Measurements from ENCODE around the gene BTK.

The BTK gene

DNA sequence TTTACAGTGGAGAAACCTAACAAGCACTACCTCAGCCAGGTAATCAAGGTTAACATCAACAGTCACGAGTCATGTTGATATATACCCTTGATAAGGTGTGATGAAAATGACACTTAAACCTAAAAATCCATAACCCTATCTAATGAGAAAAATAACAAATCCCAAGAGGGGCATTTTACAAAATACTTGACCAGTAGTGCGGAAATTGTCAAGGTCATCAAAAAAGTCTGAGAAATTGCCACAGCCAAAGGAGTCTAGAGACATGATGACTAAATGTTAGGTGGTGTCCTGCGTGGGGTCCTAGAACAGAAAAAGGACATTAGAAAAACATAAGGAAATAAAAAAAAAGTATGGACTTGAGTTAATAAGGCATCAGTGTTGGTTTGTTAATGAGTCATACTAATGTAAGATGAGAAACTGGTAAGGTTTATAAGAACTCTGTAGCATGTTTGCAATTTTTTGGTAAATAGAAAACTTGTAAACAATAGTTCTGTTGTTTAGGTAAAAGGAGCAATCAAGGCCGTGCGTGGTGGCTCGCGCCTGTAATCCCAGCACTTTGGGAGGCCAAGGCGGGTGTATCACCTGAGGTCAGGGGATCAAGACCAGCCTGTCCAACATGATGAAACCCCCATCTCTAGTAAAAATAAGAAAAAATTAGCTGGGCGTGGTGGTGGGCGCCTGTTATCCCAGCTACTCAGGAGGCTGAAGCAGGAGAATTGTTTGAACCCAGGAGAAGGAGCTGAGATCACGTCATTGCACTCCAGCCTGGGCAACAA lies 7.7 kb upstream of the BTK start:
- no peak for DNase-seq (ENCODE audit: low read depth, low spot score)

DNA sequence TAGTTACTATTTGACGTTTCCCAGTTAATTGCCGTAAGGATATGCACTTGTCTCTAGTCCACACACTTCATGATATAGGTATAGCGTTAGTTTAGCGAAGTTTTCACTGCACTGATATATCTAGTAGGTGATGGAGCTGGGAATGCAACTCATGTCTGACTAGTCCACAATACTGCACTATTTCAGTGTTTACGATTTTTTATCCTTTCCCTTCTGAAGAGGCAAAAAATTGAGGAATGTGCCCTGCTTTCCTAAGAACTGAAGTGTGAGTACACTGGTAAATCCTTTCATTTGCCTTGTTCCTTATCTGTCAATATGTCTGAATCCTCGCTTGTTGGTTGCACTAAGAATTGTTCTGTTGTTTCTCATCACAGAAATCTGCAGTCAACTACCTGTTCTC lies 5.8 kb upstream of the BTK start:
- no peak for DNase-seq (ENCODE audit: low read depth, low spot score)

DNA sequence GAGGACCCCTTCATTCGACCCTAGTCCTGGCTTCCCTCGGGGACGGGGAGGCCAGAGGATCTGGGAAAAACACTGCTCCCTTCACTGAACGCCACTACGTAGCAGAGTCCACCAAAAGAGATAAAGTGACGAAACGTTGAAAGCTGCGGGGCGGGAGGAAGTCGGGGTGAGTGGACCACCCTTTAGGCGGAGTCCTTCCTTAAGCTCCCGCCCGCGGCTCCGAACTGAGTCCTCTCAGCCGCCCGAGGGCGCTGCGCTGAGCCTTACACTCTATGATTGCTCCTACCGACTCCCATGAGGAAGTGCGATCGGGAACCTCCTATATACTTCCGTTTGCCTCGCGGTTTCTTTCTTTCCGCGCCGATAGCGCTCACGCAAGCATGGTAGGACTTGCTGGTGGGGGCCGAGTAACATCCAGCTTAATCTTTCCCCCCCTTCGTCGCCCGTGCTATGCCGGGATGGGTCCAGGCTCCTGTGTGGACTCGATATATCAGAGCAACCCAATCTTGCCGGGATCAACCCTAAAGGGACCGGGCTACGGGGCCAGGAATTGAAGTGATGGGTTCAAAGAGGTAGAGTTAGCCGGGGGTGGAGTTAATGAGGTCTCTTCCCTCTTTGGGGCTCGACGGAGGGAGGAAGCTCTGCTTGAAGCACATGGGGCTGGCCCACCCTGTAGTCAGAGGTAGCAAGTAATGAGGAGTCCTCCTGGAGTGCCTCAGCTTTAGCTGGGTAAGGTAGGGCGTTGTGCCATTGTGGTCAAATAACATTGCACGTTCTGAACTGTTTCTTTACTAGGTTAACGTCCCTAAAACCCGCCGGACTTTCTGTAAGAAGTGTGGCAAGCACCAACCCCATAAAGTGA lies 4.9 kb upstream of the BTK start, which contains the start of gene RPL36A:
RPL36A (plus strand) TSS at position 348 of the 862 bp plus-strand sequence; CDS start at position 381, 33 bp downstream.
- peak; percentile 70 for DNase-seq (ENCODE audit: low read depth, low spot score)

- no peak for DNase-seq (ENCODE audit: low read depth, low spot score)
These were observed 2.6 kb upstream of the BTK start for GRCh38 chrX:101388604-101389003.

GRCh38 chrX:101386542-101386885 lies 523 bp upstream of the BTK start:
- DNase-seq (ENCODE audit: low read depth, low spot score), result no peak

- no peak for DNase-seq (ENCODE audit: low read depth, low spot score)
These were observed 836 bp downstream of the BTK start for GRCh38 chrX:101385026-101385684.

GRCh38 chrX:101383679-101384205 lies 2.2 kb downstream of the BTK start:
- no peak for DNase-seq (ENCODE audit: low read depth, low spot score)

DNA sequence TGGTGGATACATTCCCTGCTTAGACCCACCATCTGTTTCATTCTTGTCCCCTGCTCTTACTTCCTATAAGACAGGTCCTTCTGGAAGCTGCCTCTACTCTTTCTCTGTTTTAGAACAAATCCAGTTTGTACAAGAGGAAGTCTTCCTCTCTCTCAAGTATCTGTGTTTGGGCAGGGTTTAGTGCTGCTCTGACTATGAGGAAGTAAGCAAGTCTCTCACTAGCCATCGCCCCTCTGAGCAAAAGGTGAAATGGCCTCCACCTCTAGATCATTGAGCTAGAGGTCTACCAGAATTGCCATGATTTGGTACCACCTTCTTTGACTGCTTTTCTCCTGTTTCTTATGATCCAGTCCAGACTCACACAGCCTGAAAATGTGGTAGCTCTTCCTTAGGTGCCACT lies 8.4 kb downstream of the BTK start:
- DNase-seq (ENCODE audit: low read depth, low spot score), result no peak

DNA sequence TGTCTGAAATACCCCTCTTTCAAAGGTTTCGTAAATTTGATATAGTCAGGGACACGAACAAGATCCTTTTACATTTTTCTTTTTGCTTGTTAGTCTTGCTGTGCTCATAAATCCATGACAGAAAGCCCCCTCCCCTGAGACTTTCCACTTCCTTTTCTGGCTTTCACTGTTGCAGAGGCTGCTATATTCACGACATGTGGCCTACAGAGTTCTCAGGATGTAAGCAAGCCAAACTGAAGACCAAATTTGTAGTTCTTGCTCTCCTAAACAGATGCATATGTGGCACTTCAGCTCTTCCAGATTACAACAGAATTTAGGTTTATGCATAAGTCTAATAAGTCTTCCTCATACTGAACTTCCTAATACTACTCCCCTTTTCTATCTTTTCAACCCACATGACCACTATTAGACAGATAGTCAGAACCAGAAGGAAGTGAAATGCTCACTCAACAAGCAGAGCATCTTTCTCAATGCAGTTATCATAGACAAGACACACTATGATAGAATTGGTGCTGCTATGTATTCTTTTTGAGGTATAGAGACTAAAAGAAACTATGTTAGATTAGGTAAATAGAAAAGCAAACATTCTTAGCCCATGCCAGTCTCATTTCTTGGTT lies 15.0 kb downstream of the BTK start:
- no peak for DNase-seq (ENCODE audit: low read depth, low spot score)

GRCh38 chrX:101369687-101370086 lies 16.3 kb downstream of the BTK start:
- DNase-seq (ENCODE audit: low read depth, low spot score), result no peak

GRCh38 chrX:101368800-101369199 lies 17.2 kb downstream of the BTK start:
- DNase-seq (ENCODE audit: low read depth, low spot score), result no peak

- no peak for DNase-seq (ENCODE audit: low read depth, low spot score)
These were observed 20.6 kb downstream of the BTK start for GRCh38 chrX:101365301-101365795.

DNA sequence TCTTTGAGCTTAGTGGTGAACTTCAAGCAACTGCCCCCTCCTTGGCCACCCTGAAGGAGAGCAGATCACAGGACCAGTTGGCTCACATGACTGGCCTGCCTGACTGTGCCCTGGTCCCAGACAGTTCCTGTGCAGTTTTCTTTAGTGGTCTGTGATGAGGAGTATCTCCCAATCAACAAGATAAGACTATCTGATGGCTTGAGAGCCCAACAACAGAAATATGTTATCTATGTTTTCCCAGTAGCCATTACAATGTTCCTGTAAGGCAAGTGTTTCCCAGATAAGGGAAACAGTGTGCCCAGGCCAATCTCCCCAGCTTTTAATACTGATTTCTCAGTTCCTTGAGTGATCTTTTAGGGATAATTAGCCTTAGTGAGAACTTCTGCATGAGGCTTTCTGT lies 23.2 kb downstream of the BTK start:
- DNase-seq (ENCODE audit: low read depth, low spot score), result no peak

DNA sequence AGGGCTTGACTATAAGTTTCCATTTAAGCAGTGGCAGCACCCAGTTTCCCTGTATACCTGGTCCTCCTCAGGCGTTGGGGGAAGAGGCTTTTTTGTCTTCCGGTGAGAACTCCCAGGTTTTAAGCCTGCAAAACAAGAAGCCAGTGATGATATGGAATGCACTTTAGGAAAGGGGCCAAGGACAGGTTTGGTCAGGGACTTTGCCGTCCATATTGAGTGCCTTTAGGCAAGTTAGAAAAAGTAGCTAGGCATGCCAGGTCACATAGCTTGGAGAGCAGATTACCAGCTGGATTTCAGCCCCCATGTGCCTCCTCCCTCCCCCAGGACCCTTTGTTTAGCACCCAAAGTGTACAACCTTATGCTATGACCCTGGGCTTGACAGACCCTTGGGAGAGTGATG lies 23.9 kb downstream of the BTK start:
- no peak for DNase-seq (ENCODE audit: low read depth, low spot score)

- no peak for DNase-seq (ENCODE audit: low read depth, low spot score)
These were observed 25.6 kb downstream of the BTK start for GRCh38 chrX:101360390-101360789.

GRCh38 chrX:101359966-101360365 lies 26.0 kb downstream of the BTK start:
- no peak for DNase-seq (ENCODE audit: low read depth, low spot score)

DNA sequence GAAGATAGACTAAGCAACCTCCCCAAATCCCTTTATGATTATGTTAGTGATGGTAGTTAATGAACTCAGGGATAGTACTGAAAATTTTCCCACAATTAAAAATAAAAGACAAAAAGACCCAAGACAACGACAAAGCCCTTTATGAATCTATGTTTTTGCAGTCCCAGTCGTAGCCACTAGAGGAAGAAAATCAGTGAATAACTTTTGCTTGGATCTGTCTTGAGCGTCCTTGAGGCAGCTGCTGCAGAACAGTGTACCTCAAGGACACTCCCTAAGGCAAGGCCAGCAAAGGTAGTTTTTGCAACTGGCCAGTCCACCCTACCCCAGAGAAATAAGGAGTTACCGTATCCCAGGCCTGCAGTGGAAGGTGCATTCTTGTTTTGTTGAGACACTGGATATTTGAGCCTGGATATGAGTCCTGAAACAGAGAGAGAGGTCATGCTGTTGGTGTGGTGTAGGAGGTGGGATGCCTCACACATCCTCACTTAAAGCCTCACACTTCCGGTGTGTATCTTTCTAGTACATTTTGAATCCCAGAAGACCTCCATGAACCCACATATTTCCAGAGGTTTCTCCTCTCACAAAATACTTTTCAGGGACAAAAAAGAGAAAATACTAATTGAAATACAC lies 28.7 kb downstream of the BTK start:
- no peak for DNase-seq (ENCODE audit: low read depth, low spot score)

GRCh38 chrX:101349193-101349562 lies 36.8 kb downstream of the BTK start:
- no peak for DNase-seq (ENCODE audit: low read depth, low spot score)

DNA sequence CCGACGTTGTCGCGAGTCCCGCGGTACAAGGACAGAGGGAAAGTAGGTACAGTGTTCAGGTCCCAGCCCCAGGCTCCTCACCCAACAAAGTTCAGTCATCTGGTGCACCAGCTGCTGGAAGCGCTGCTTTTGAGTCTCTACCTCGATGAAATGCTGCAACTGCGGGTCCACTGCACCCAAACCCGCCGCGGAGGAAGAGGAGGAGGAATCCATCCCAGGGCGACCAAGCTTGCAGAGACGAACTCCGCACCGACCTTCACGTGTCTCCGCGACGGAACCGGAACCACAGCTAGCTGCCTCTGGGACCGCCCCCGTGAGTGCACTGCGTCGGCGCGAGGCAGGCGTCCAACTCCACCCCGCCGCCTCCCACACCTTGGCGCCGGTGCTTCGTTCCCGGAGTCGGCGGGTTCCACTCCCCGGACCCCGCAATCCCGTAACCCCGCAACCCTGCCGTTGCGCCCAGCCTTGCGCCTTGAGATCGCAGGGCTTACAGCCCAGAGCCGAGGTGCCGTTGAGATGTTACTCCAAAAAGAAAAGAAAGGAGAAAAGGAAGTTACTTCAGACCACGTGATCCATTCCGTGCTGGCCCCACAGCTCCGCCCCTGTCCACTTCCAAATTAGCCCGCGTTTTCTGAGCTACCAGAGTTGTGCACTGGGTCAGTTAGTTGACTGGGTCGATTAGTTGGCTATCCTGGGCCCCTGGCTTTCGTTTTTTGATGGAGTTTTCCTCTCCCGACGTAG lies 37.4 kb downstream of the BTK start, which contains the start of gene TIMM8A:
TIMM8A (minus strand) TSS at position 291 of the 741 bp plus-strand sequence; CDS start at position 213, 78 bp downstream.
- DNase-seq (ENCODE audit: low read depth, low spot score), result peak; percentile 9

DNA sequence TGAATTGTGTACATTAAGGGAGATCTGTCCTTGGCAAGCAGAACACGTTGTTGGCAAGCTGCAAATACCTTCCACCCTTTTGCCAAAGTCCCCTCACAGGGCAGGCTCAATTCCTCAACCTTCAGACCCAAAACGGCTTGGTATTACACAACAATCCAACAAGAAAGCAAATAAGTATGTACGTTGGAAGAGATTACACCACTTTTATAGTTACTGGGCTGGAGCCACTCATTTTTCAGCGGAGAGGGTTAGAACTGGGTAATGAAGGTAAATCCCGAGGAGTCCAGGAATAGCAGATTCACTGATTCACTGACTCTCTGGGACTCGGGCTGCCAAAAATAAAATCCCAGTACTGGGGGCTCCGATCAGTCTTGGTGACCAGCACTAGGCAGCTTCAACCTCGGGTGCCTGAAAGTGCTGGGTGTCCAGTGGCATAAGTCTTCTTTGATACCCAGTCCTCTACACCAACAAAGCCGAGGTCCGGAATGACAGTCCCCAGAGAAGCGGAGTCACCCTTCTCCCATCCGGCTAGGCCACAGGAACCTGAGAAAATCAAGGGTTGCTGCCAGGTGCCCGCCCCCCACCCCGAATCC lies 38.0 kb downstream of the BTK start:
- no peak for DNase-seq (ENCODE audit: low read depth, low spot score)
